Tibial nerve (tissue), 4 donors: Measurements from ENCODE around the gene FUT9. TPM values are rescaled to one million over a fixed set of nuclear protein-coding genes. Genes with fewer than 3 reads are reported as not detected.

ENCODE experiments used
- DNase-seq, 2 donors: peaks; one replicate each; pipeline ENCODE4 v3.0.0-alpha.2; 2019; ENCODE audit warnings: low spot score in 2 of 2
- H3K27ac ChIP-seq, 4 donors: fragments of 200-600 bp; sonication (generic) in 3 of 4; one replicate each; pipeline ENCODE4 v1.5.1; 2017 to 2019; ENCODE audit warnings: mild to moderate bottlenecking in 1 of 4
- H3K27me3 ChIP-seq, 2 donors: fragments of 200-600 bp; sonication (generic) in 1 of 2; one replicate each; pipeline versions ENCODE4 v1.5.1 to v1.6.0; 2017 to 2019
- H3K36me3 ChIP-seq, 3 donors: fragments of 200-600 bp; sonication (generic); one replicate each; pipeline ENCODE4 v1.5.1; 2018 to 2019
- H3K4me1 ChIP-seq, 4 donors: fragments of 200-600 bp; sonication (generic) in 3 of 4; one replicate each; pipeline ENCODE4 v1.5.1; 2017 to 2019
- H3K4me3 ChIP-seq, 4 donors: fragments of 200-600 bp; sonication (generic) in 3 of 4; one replicate each; pipeline ENCODE4 v1.5.1; 2017 to 2019; ENCODE audit warnings: mild to moderate bottlenecking in 1 of 4, moderate library complexity in 1 of 4
- H3K9me3 ChIP-seq, 4 donors: fragments of 200-600 bp; sonication (generic) in 3 of 4; one replicate each; pipeline ENCODE4 v1.5.1; 2017 to 2019
- CTCF ChIP-seq, 5 experiments: fragments of 200-600 bp in 3 of 5; fragments of 450-650 bp in 2 of 5; sonication (generic) in 3 of 5; IDR thresholded peaks; one replicate each; pipeline ENCODE4 v1.5.1; 2016 to 2019; ENCODE audit warnings: antibody characterized with exemption in 5 of 5, mild to moderate bottlenecking in 3 of 5, moderate library complexity in 2 of 5
- EP300 ChIP-seq, 2 donors: sonication (generic); formaldehyde crosslinking; IDR thresholded peaks; one replicate each; pipeline ENCODE4 v1.6.1; 2017; ENCODE audit warnings: antibody characterized with exemption in 2 of 2, mild to moderate bottlenecking in 1 of 2
- POLR2A ChIP-seq, 2 donors: fragments of 450-650 bp; IDR thresholded peaks; one replicate each; pipeline ENCODE4 v1.6.1; 2017; ENCODE audit warnings: antibody characterized with exemption in 2 of 2, mild to moderate bottlenecking in 2 of 2, moderate library complexity in 2 of 2
- WGBS, 2 donors: methylation state at CpG; one replicate each; pipeline ENCODE4 v1.1.5; 2018; 5-methylcytosine and 5-hydroxymethylcytosine counted together
- total RNA-seq, 4 donors: library from RNA; depleted of rRNA; stranded (reverse); fragments of >200 nt; gene quantifications; one replicate each; pipeline ENCODE4 v1.1.0, GENCODE V29; 2016

Gene FUT9
- total RNA-seq, 4 donors from 2014 or later: not detected

GRCh38 chr6:96171112-96171511 is 155.3 kb downstream of the FUT9 start:
- H3K27ac ChIP-seq: no peak overlapping the region
- no peak for DNase-seq
- H3K36me3 ChIP-seq: no peaks in the 10 kb centered on the region
- no peaks in the 10 kb centered on the region for H3K9me3 ChIP-seq
- H3K4me1 ChIP-seq: no peaks in the 10 kb centered on the region
- TF ChIP-seq CTCF (IDR thresholded peaks at IDR 0.05) (no peak), EP300 (IDR thresholded peaks at IDR 0.05) (no peak), POLR2A (IDR thresholded peaks at IDR 0.05) (no peak)
- H3K4me3 ChIP-seq: no peak overlapping the region
- no peaks in the 10 kb centered on the region for H3K27me3 ChIP-seq
- 65 to 85% methylated on average over 2 of the region's 2 CpGs for WGBS, 2 donors

GRCh38 chr6:96184798-96185197 is 169.0 kb downstream of the FUT9 start:
- no peaks in the 10 kb centered on the region for H3K36me3 ChIP-seq
- WGBS, 2 donors: 0 to 1% methylated on average over 2 of the region's 2 CpGs
- no peak overlapping the region for H3K27ac ChIP-seq
- H3K9me3 ChIP-seq: no peaks in the 10 kb centered on the region
- TF ChIP-seq CTCF (IDR thresholded peaks at IDR 0.05): no peak
- TF ChIP-seq EP300 (IDR thresholded peaks at IDR 0.05): no peak
- H3K4me1 ChIP-seq: no peaks in the 10 kb centered on the region
- no peaks in the 10 kb centered on the region for H3K27me3 ChIP-seq
- no peak overlapping the region for H3K4me3 ChIP-seq
- no peak for DNase-seq

GRCh38 chr6:96186094-96186493 is 170.3 kb downstream of the FUT9 start:
- Histone ChIP-seq H3K27me3 (no peaks in the 10 kb centered on the region), H3K4me3 (no peak overlapping the region), H3K27ac (no peak overlapping the region), H3K4me1 (no peaks in the 10 kb centered on the region), H3K9me3 (no peaks in the 10 kb centered on the region), H3K36me3 (no peaks in the 10 kb centered on the region)
- TF ChIP-seq POLR2A (IDR thresholded peaks at IDR 0.05): no peak
- no peak for TF ChIP-seq CTCF (IDR thresholded peaks at IDR 0.05)
- TF ChIP-seq EP300 (IDR thresholded peaks at IDR 0.05): no peak
- no peak for DNase-seq
- WGBS, 2 donors: 57 to 62% methylated on average over 2 of the region's 2 CpGs

- DNase-seq: no peak
- WGBS, 2 donors: 36 to 41% methylated on average over 2 of the region's 2 CpGs
These were observed 170.9 kb downstream of the FUT9 start for GRCh38 chr6:96186516-96187195.

More at GRCh38 chr6:96186516-96187195, 170.9 kb downstream of the FUT9 start:
- no peak for TF ChIP-seq EP300 (IDR thresholded peaks at IDR 0.05)
- TF ChIP-seq POLR2A (IDR thresholded peaks at IDR 0.05): no peak
- no peak for TF ChIP-seq CTCF (IDR thresholded peaks at IDR 0.05)
- Histone ChIP-seq H3K27ac (no peak overlapping the region), H3K27me3 (no peaks in the 10 kb centered on the region), H3K36me3 (no peaks in the 10 kb centered on the region), H3K4me3 (no peak overlapping the region), H3K9me3 (no peaks in the 10 kb centered on the region), H3K4me1 (no peaks in the 10 kb centered on the region)
